ENCODE measurements around the gene ACCSL.

- TF ChIP-seq, protein P1, sequence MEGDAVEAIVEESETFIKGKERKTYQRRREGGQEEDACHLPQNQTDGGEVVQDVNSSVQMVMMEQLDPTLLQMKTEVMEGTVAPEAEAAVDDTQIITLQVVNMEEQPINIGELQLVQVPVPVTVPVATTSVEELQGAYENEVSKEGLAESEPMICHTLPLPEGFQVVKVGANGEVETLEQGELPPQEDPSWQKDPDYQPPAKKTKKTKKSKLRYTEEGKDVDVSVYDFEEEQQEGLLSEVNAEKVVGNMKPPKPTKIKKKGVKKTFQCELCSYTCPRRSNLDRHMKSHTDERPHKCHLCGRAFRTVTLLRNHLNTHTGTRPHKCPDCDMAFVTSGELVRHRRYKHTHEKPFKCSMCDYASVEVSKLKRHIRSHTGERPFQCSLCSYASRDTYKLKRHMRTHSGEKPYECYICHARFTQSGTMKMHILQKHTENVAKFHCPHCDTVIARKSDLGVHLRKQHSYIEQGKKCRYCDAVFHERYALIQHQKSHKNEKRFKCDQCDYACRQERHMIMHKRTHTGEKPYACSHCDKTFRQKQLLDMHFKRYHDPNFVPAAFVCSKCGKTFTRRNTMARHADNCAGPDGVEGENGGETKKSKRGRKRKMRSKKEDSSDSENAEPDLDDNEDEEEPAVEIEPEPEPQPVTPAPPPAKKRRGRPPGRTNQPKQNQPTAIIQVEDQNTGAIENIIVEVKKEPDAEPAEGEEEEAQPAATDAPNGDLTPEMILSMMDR (IDR thresholded peaks at IDR 0.05), result no peak
- TF ChIP-seq ZFX (IDR thresholded peaks at IDR 0.05; ENCODE audit: borderline replicate concordance), result no peak
Measured at GRCh38 chr11:44066732-44067141, 19.0 kb downstream of the ACCSL start.
